ENCODE results near the gene ZP1. TPM values are rescaled to one million over a fixed set of nuclear protein-coding genes. Genes with fewer than 3 reads are reported as not detected.
A peak's percentile ranks its signal among the peaks of the same experiment; 100 is the strongest.

ZP1 gene
- total RNA-seq, 1 donor from 2014 or later: not detected

GRCh38 chr11:60835534-60835846, 31.9 kb upstream of the ZP1 start:
- Mint-ChIP-seq H3K9me3 (ENCODE audit: unreplicated experiment) (no peaks in the 10 kb centered on the region), H3K27me3 (ENCODE audit: unreplicated experiment) (no peaks in the 10 kb centered on the region), H3K4me3 (ENCODE audit: unreplicated experiment) (no peak overlapping the region), H3K27ac (ENCODE audit: unreplicated experiment) (no peak overlapping the region), H3K36me3 (ENCODE audit: unreplicated experiment) (no peaks in the 10 kb centered on the region), H3K4me1 (ENCODE audit: low read depth, unreplicated experiment) (peaks cover 8% of the 10 kb centered on the region)
- no peak for DNase-seq
- TF ChIP-seq CTCF (IDR thresholded peaks at IDR 0.05; ENCODE audit: partially characterized antibody, unreplicated experiment): no peak

- TF ChIP-seq CTCF (IDR thresholded peaks at IDR 0.05; ENCODE audit: partially characterized antibody, unreplicated experiment): no peak
- DNase-seq: no peak
- Mint-ChIP-seq H3K27me3 (ENCODE audit: unreplicated experiment) (peaks cover 5% of the 10 kb centered on the region), H3K27ac (ENCODE audit: unreplicated experiment) (no peak overlapping the region), H3K4me3 (ENCODE audit: unreplicated experiment) (no peak overlapping the region), H3K36me3 (ENCODE audit: unreplicated experiment) (no peaks in the 10 kb centered on the region), H3K4me1 (ENCODE audit: low read depth, unreplicated experiment) (peaks cover 11% of the 10 kb centered on the region), H3K9me3 (ENCODE audit: unreplicated experiment) (peaks cover 9% of the 10 kb centered on the region)
These were observed 30.4 kb upstream of the ZP1 start for GRCh38 chr11:60836866-60837515.

DNA sequence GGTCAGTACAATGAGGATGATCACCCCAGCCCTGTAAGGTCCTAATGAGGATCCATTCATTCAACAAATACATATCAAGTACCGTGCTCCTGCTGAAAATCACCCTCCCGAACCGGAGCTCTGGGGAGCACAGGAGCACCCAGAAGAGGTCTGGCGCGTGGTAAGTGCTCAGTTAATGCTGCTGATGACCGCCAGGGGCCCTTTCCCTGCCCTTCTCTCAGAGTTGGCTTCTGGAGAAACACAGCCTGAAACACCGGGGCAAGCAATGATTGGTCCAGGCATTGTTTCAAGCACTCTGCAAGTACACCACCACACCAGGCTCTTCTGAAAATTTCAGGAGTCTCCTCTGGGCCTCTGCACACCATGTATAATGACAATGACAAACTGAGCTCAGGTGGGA, 29.2 kb upstream of the ZP1 start:
- no peak overlapping the region for H3K4me3 Mint-ChIP-seq (ENCODE audit: unreplicated experiment)
- peak; percentile 35 for TF ChIP-seq CTCF (IDR thresholded peaks at IDR 0.05; ENCODE audit: partially characterized antibody, unreplicated experiment)
- peaks cover 18% of the 10 kb centered on the region for H3K4me1 Mint-ChIP-seq (ENCODE audit: low read depth, unreplicated experiment)
- peaks cover 5% of the 10 kb centered on the region for H3K27me3 Mint-ChIP-seq (ENCODE audit: unreplicated experiment)
- no peaks in the 10 kb centered on the region for H3K36me3 Mint-ChIP-seq (ENCODE audit: unreplicated experiment)
- H3K27ac Mint-ChIP-seq (ENCODE audit: unreplicated experiment): no peak overlapping the region
- peaks cover 11% of the 10 kb centered on the region for H3K9me3 Mint-ChIP-seq (ENCODE audit: unreplicated experiment)
- DNase-seq: no peak

- H3K4me3 Mint-ChIP-seq (ENCODE audit: unreplicated experiment): peak overlapping the region; percentile 53
- peaks cover 30% of the 10 kb centered on the region for H3K4me1 Mint-ChIP-seq (ENCODE audit: low read depth, unreplicated experiment)
- no peak for DNase-seq
- peaks cover 8% of the 10 kb centered on the region for H3K27me3 Mint-ChIP-seq (ENCODE audit: unreplicated experiment)
- H3K9me3 Mint-ChIP-seq (ENCODE audit: unreplicated experiment): peaks cover 11% of the 10 kb centered on the region
- H3K36me3 Mint-ChIP-seq (ENCODE audit: unreplicated experiment): no peaks in the 10 kb centered on the region
- TF ChIP-seq CTCF (IDR thresholded peaks at IDR 0.05; ENCODE audit: partially characterized antibody, unreplicated experiment): no peak
- no peak overlapping the region for H3K27ac Mint-ChIP-seq (ENCODE audit: unreplicated experiment)
These were observed 26.6 kb upstream of the ZP1 start for GRCh38 chr11:60840470-60841430.
